Upper lobe of left lung (tissue), 6 donors: ENCODE measurements around the gene ACBD6. TPM values are rescaled to one million over a fixed set of nuclear protein-coding genes. Genes with fewer than 3 reads are reported as not detected.

Source experiments
- ATAC-seq, 2 donors: fragments of 200-7000 bp; cut with Tn5 transposase; one replicate each; pipeline ENCODE4 v1.9.1; 2022; ENCODE audit warnings: mild to moderate bottlenecking in 2 of 2, moderate library complexity in 2 of 2; ENCODE audit not compliant: low FRiP score in 2 of 2
- DNase-seq, 2 donors: peaks; one replicate each; pipeline ENCODE4 v3.0.0-alpha.2; 2019 to 2020
- H3K27ac ChIP-seq, 4 donors: fragments of 200-600 bp; sonication (generic); one replicate each; pipeline ENCODE4 v1.5.1; 2016 to 2019
- H3K27me3 ChIP-seq, 4 donors: fragments of 200-600 bp; sonication (generic); one replicate each; pipeline ENCODE4 v1.5.1; 2017 to 2019
- H3K36me3 ChIP-seq, 4 donors: fragments of 200-600 bp; sonication (generic); one replicate each; pipeline ENCODE4 v1.5.1; 2016 to 2019
- H3K4me1 ChIP-seq, 4 donors: fragments of 200-600 bp; sonication (generic); one replicate each; pipeline ENCODE4 v1.5.1; 2018 to 2019
- H3K4me3 ChIP-seq, 4 donors: fragments of 200-600 bp; sonication (generic); one replicate each; pipeline ENCODE4 v1.5.1; 2017 to 2019; ENCODE audit warnings: mild to moderate bottlenecking in 2 of 4, moderate library complexity in 1 of 4
- H3K9me3 ChIP-seq, 4 donors: fragments of 200-600 bp; sonication (generic); one replicate each; pipeline ENCODE4 v1.5.1; 2018 to 2019
- CTCF ChIP-seq, 6 experiments: fragments of 450-650 bp in 4 of 6; fragments of 200-600 bp in 2 of 6; sonication (generic) in 2 of 6; IDR thresholded peaks; one replicate each; pipeline ENCODE4 v1.5.1; 2016 to 2019; ENCODE audit warnings: antibody characterized with exemption in 6 of 6
- EP300 ChIP-seq, 4 donors: sonication (generic); formaldehyde crosslinking; IDR thresholded peaks; one replicate each; pipeline ENCODE4 v1.5.1; 2017; ENCODE audit warnings: antibody characterized with exemption in 4 of 4, control low read depth in 2 of 4
- POLR2A ChIP-seq, 4 donors: fragments of 450-650 bp; IDR thresholded peaks; one replicate each; pipeline ENCODE4 v1.5.1; 2016 to 2017; ENCODE audit warnings: antibody characterized with exemption in 4 of 4, mild to moderate bottlenecking in 2 of 4
- POLR2AphosphoS5 ChIP-seq, 2 donors: sonication (generic); formaldehyde crosslinking; IDR thresholded peaks; one replicate each; pipeline ENCODE4 v1.5.1; 2017; ENCODE audit warnings: antibody characterized with exemption in 2 of 2
- WGBS, 2 donors: methylation state at CpG; one replicate each; pipeline ENCODE4 v1.1.5; 2017 to 2018; 5-methylcytosine and 5-hydroxymethylcytosine counted together
- total RNA-seq, 6 donors: library from RNA; depleted of rRNA in 4 of 6; stranded (reverse); fragments of >200 nt in 4 of 6; gene quantifications; one replicate each; pipeline versions ENCODE4 v1.1.0 to v1.2.1, GENCODE V29; 2016 to 2021
- donor health status: DM: no; HTN: no; CAD: no; lungs with moderate emphysema.
- donor health status: DM: no; HTN: yes; CAD: no; lungs with severe emphysema.

Gene ACBD6
- total RNA-seq, 6 donors from 2014 or later, result 24.9 to 72.3 (median 51.5) TPM

DNA sequence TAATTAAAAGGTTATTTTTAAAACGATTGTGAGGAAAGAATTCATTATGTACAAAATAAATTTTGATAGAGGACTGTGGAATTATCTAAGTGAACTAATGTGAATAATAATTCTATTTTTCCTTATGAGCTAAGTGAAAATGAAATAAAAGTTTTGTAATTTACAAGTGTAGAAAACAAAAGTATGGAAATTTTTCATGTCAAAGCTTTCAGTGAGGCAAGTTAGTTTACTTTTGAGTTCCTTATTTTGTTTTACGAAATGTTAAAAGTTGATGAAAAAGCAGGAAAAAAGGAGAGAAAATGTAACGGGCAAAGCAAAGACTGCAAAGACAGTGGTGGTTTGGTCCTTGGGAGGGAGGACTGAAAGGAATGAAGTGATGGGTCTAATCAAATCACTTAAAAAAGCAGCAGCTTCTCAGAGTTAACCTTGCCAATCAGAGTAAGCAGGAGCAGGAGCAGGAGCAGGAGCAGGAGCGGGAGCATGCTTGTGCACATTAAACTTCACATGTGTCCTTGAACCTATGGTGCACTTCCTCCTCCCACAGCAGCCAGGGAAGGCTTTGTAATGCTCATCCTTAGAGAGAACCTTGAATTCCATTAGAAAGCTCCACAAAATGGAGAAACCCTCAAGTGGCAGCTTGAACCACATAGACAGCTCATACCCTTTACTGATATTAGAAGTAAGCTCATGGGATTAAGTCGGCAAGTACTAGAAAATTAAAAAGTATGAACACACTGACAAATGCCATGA, 139.0 kb downstream of the ACBD6 start:
- no peak for DNase-seq
- WGBS, 2 donors, result 82 to 87% methylated on average over 4 to 5 of the region's 5 CpGs
- Histone ChIP-seq H3K36me3 (no peaks in the 10 kb centered on the region), H3K9me3 (no peaks in the 10 kb centered on the region), H3K27me3 (no peaks in the 10 kb centered on the region), H3K4me1 (no peaks in the 10 kb centered on the region), H3K27ac (no peak overlapping the region), H3K4me3 (no peak overlapping the region)
- TF ChIP-seq EP300 (IDR thresholded peaks at IDR 0.05), result no peak
- TF ChIP-seq POLR2A (IDR thresholded peaks at IDR 0.05), result no peak
- TF ChIP-seq CTCF (IDR thresholded peaks at IDR 0.05), result no peak
- TF ChIP-seq POLR2AphosphoS5 (IDR thresholded peaks at IDR 0.05), result no peak
- ATAC-seq, result no peak

DNA sequence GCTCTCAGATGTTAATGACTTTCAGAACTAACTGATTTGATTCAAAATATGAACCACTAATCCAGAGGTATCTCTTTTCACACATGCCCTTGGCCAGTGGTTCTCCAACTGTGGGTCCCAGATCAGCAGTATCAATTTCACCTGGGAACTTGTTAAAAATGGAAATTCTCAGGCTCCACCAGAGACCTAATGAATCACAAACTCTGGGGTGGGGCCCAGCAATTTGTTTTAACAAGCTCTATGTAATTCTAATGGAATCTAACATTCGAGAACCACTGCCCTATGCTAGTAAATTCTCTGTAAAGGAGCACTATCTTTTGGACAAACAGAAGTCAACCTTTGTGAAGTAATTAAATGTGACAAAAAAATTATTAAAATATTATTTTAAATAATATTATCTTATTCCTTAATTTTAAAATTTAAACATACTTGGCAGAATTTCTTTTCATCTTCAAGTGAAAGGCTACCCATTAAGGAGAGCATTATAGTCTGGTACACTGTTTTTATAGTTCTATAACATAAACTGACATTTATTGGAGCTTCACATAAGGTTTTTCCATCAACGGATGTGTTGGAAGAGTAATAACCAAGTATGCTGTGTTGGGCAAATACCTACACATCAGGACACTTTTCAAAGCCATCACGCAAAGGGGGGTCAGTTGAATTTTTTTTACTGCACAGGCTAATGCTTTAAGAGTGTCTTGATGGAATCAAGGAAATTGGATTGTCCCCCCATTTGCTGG, 141.9 kb downstream of the ACBD6 start:
- ATAC-seq (no peak), DNase-seq (no peak)
- H3K27ac ChIP-seq, result no peak overlapping the region
- no peaks in the 10 kb centered on the region for H3K27me3 ChIP-seq
- H3K4me3 ChIP-seq, result no peak overlapping the region
- WGBS, 2 donors, result 90 to 93% methylated on average over 3 of the region's 3 CpGs
- H3K9me3 ChIP-seq, result no peaks in the 10 kb centered on the region
- TF ChIP-seq POLR2A (IDR thresholded peaks at IDR 0.05) (no peak), CTCF (IDR thresholded peaks at IDR 0.05) (no peak), EP300 (IDR thresholded peaks at IDR 0.05) (no peak), POLR2AphosphoS5 (IDR thresholded peaks at IDR 0.05) (no peak)
- H3K36me3 ChIP-seq, result no peaks in the 10 kb centered on the region
- no peaks in the 10 kb centered on the region for H3K4me1 ChIP-seq

DNA sequence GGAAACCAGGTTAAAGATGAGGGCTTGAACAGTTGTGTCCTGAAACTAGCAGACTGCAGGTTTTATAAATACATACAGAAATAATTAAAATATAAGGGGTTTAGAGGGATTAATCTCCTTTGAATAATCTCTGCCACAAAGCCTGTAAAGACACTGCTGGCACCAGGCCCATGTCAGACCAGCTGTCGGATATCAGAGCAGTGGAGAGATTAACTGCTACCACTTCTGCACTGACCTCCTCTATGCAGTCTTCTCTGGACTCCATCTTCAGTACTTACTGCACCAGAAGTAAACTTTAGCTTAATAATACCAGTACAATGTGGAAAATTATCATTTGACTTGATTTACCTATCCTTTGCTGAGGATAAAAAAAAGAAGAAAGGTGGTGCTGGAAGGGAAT, 143.7 kb downstream of the ACBD6 start:
- no peaks in the 10 kb centered on the region for H3K36me3 ChIP-seq
- TF ChIP-seq POLR2A (IDR thresholded peaks at IDR 0.05), result no peak
- TF ChIP-seq EP300 (IDR thresholded peaks at IDR 0.05), result no peak
- TF ChIP-seq POLR2AphosphoS5 (IDR thresholded peaks at IDR 0.05), result no peak
- TF ChIP-seq CTCF (IDR thresholded peaks at IDR 0.05), result no peak
- no peak overlapping the region for H3K4me3 ChIP-seq
- WGBS, 2 donors, result 67 to 75% methylated on average over 1 of the region's 1 CpG
- H3K9me3 ChIP-seq, result no peaks in the 10 kb centered on the region
- ATAC-seq, result no peak
- no peak for DNase-seq
- H3K27ac ChIP-seq, result no peak overlapping the region
- no peaks in the 10 kb centered on the region for H3K4me1 ChIP-seq
- no peaks in the 10 kb centered on the region for H3K27me3 ChIP-seq

DNA sequence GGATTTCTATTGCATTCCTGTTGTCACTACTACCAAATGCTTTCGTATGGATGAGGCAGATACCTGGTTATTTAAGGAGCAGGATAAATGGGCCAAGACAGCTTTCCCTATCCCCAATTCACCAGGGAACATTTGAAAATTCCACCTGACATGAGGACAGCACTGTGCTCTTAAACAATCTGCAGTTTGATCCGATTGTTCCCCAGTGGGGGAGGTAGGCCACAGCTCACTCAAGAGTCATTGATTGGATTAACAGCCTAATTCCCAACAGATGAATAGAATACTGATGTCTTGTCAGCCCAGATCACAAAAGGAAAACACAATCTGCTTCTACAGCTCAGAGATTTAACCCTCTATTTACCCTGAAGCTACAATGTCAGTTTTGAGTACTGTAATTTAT, 148.4 kb downstream of the ACBD6 start:
- WGBS, 2 donors, result 93 to 100% methylated on average over 2 of the region's 2 CpGs
- ATAC-seq, result no peak
- no peak overlapping the region for H3K4me3 ChIP-seq
- H3K27ac ChIP-seq, result no peak overlapping the region
- TF ChIP-seq POLR2A (IDR thresholded peaks at IDR 0.05), result no peak
- TF ChIP-seq CTCF (IDR thresholded peaks at IDR 0.05), result no peak
- TF ChIP-seq POLR2AphosphoS5 (IDR thresholded peaks at IDR 0.05), result no peak
- no peak for TF ChIP-seq EP300 (IDR thresholded peaks at IDR 0.05)
- DNase-seq, result no peak
- H3K9me3 ChIP-seq, result no peaks in the 10 kb centered on the region
- H3K27me3 ChIP-seq, result no peaks in the 10 kb centered on the region
- H3K36me3 ChIP-seq, result no peaks in the 10 kb centered on the region
- H3K4me1 ChIP-seq, result no peaks in the 10 kb centered on the region
